ENCODE measurements around the gene ZNF414. TPM values are rescaled to one million over a fixed set of nuclear protein-coding genes. Genes with fewer than 3 reads are reported as not detected.

ZNF414 gene
- total RNA-seq, 4 donors from 2014 or later: 10.4 to 43.7 (median 18.0) TPM

DNA sequence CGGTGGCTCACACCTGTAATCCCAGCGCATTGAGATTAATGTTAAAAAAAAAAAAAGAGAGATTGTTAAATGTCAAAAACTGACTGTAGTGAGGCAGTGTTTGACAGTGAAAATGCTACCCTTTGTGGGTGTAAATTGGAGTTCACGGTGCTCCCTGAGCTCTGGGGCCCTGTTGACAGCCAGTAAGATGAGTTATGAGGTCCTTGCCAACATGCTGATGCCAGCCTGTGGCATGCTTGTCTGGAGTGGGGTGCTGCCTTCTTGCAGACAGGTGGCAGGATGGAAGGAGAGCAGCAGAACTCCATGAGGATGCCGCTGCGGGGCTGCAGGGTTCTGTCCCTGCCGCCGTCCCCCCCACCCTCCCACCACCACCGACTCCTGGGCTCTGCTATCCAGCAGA, 37.4 kb downstream of the ZNF414 start:
- no peak for TF ChIP-seq POLR2AphosphoS5 (IDR thresholded peaks at IDR 0.05)
- no peak for TF ChIP-seq POLR2A (IDR thresholded peaks at IDR 0.05)
- no peak for TF ChIP-seq EP300 (IDR thresholded peaks at IDR 0.05)
- TF ChIP-seq, protein P1, sequence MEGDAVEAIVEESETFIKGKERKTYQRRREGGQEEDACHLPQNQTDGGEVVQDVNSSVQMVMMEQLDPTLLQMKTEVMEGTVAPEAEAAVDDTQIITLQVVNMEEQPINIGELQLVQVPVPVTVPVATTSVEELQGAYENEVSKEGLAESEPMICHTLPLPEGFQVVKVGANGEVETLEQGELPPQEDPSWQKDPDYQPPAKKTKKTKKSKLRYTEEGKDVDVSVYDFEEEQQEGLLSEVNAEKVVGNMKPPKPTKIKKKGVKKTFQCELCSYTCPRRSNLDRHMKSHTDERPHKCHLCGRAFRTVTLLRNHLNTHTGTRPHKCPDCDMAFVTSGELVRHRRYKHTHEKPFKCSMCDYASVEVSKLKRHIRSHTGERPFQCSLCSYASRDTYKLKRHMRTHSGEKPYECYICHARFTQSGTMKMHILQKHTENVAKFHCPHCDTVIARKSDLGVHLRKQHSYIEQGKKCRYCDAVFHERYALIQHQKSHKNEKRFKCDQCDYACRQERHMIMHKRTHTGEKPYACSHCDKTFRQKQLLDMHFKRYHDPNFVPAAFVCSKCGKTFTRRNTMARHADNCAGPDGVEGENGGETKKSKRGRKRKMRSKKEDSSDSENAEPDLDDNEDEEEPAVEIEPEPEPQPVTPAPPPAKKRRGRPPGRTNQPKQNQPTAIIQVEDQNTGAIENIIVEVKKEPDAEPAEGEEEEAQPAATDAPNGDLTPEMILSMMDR (IDR thresholded peaks at IDR 0.05): no peak
- H3K4me1 ChIP-seq: peaks cover 23% of the 10 kb centered on the region

DNA sequence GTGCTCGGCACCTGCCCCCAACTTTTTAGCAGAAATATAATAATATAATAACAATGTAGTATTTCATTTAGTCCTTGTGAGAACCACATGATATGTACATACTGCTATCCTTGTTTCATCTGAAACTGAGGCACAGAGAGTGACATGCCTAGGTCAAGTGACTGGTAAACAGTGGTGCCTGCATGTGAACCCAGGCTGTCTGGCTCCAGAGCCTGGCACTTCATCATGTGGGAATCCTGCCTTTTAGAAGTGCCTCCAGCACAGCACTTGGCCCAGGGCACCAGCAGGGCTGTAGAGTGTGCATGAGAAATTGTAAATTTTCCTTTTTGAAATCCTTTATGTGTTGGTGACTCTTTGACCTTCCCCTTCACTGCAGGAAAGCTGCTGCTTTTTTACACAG, 39.0 kb downstream of the ZNF414 start:
- TF ChIP-seq EP300 (IDR thresholded peaks at IDR 0.05) (no peak), POLR2A (IDR thresholded peaks at IDR 0.05) (no peak)
- TF ChIP-seq, protein P1 (IDR thresholded peaks at IDR 0.05): no peak
- WGBS: 95% methylated on average over 1 of the region's 1 CpG
- H3K36me3 ChIP-seq: peaks cover 77% of the 10 kb centered on the region

More for the DNA sequence above, 37.4 kb downstream of the ZNF414 start:
- Histone ChIP-seq H3K4me3 (no peak overlapping the region), H3K27ac (no peak overlapping the region), H3K36me3 (peaks cover 62% of the 10 kb centered on the region), H3K27me3 (no peaks in the 10 kb centered on the region), H3K9me3 (no peaks in the 10 kb centered on the region)
- DNase-seq (ENCODE audit: low spot score in 2 of 2): no peak
- WGBS: 65% methylated on average over 6 of the region's 8 CpGs

DNA sequence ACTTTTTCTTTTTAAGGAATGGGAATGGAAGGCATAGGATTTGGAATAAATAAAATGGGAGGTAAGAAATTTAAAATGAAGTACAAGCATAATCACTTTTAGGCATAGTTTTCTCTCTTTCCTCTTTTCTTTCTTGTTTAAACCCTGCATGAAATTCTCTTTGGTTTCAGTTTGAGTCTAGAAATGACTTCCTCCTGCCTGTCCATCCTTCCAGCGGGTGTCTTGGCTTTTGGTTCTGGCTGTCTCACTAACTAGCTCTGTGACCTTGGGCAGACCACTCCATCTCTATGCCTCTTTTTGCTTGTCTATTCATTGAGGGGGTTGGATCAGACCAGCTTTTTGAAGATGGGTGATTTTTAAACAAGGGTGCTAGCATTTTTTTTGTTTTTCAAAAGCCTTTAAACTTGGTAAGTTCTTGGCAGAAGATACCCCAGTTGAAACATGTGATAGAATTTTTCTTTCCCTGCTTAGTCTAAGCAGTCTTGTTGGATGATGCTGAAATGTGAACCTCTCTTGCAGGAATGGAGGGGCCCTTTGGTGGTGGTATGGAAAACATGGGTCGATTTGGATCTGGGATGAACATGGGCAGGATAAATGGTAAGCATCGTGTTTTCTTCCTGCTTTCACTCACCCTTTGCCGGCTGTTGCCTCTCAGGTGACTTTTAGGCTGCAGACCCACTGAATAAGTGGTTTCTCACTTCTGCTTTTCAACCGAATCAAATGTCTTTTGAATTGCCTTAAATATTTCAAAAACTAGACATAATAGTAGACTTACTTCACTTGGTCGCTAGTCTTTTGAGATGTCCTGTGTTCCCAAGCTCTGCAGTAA, 40.1 kb downstream of the ZNF414 start:
- WGBS: 81% methylated on average over 6 of the region's 6 CpGs
- Histone ChIP-seq H3K27ac (no peak overlapping the region), H3K27me3 (no peaks in the 10 kb centered on the region), H3K4me1 (peaks cover 8% of the 10 kb centered on the region), H3K9me3 (no peaks in the 10 kb centered on the region), H3K4me3 (no peak overlapping the region), H3K36me3 (peaks cover 86% of the 10 kb centered on the region)
- TF ChIP-seq POLR2A (IDR thresholded peaks at IDR 0.05) (no peak), EP300 (IDR thresholded peaks at IDR 0.05) (no peak), POLR2AphosphoS5 (IDR thresholded peaks at IDR 0.05) (no peak)
- TF ChIP-seq, protein P1 (IDR thresholded peaks at IDR 0.05): no peak
- DNase-seq (ENCODE audit: low spot score in 2 of 2): no peak

More for the DNA sequence above, 39.0 kb downstream of the ZNF414 start:
- no peaks in the 10 kb centered on the region for H3K27me3 ChIP-seq
- no peak for DNase-seq (ENCODE audit: low spot score in 2 of 2)
- peaks cover 9% of the 10 kb centered on the region for H3K4me1 ChIP-seq
- no peaks in the 10 kb centered on the region for H3K9me3 ChIP-seq
- H3K27ac ChIP-seq: no peak overlapping the region
- no peak overlapping the region for H3K4me3 ChIP-seq

DNA sequence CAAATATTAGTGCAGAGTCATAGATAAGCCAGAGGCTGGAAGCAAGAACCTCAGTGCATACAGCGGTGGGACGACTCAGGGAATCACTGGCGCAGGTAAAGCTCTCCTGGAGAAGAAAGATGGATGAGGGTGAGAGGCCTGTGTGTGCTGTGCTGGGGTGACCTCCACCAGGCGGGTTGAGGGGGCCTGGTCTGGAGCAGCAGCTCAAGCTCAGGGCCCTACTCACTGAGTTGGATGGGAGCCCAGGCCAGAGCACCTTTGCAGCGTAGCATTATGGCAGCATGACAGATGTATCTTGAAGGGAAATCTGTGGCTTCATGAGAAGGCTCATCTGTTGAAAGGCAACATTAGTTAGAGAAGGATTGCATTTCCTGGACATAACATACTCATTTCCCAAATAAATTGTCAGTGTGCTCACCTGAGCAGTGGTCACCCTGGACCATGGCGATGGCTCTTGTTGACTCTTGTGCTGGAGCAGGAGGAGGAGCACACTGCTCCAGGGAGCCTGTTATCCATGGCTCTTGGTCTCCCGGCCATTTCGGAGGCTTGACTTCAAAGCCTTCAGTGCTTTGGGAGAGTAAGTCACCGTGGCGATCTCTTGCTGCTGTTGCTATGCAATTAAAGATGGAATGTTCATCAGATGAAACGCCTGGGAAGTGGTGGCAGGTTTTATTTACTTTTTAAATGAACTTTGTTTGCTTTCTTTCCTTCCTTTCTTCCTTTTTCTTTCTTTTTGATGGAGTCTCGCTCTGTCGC, 44.2 kb downstream of the ZNF414 start:
- H3K27me3 ChIP-seq: no peaks in the 10 kb centered on the region
- H3K27ac ChIP-seq: no peak overlapping the region
- TF ChIP-seq POLR2AphosphoS5 (IDR thresholded peaks at IDR 0.05) (no peak), POLR2A (IDR thresholded peaks at IDR 0.05) (no peak), EP300 (IDR thresholded peaks at IDR 0.05) (no peak)
- TF ChIP-seq, protein P1 (IDR thresholded peaks at IDR 0.05): no peak
- 83% methylated on average over 13 of the region's 13 CpGs for WGBS
- H3K9me3 ChIP-seq: no peaks in the 10 kb centered on the region
- no peak overlapping the region for H3K4me3 ChIP-seq
- peaks cover 98% of the 10 kb centered on the region for H3K36me3 ChIP-seq
- no peak for DNase-seq (ENCODE audit: low spot score in 2 of 2)
- H3K4me1 ChIP-seq: no peaks in the 10 kb centered on the region

DNA sequence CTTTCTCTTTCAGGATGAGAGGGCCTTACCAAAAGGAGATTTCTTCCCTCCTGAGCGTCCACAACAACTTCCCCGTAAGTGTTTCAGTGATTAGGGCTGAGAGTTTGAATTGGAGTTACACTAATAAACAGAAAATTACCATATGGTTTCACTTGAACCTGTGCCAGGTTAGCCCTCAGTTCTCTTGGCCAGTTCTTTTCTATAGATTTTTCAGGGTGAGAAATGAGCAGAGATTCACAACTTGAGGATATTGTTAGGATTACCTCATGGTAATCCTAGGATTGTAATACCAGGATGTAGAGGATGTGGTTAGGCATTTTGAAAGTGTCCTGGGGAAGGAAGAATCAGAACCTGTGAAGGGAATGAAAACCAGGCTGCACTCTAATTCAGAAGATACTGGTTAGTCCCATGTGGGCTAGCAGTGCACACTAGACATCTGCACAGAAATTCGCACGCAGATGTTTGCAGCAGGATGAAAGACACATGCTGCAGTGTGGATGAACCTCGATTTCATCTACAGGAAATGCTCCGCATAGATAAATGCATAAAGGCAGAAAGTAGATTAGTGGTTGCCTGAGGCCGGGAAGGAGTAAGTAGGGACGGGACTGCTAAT, 45.1 kb downstream of the ZNF414 start:
- peaks cover 98% of the 10 kb centered on the region for H3K36me3 ChIP-seq

More for the DNA sequence above, 45.1 kb downstream of the ZNF414 start:
- 85% methylated on average over 8 of the region's 8 CpGs for WGBS
- Histone ChIP-seq H3K4me1 (no peaks in the 10 kb centered on the region), H3K27me3 (no peaks in the 10 kb centered on the region), H3K4me3 (no peak overlapping the region), H3K9me3 (no peaks in the 10 kb centered on the region), H3K27ac (no peak overlapping the region)
- no peak for DNase-seq (ENCODE audit: low spot score in 2 of 2)
- TF ChIP-seq POLR2A (IDR thresholded peaks at IDR 0.05): no peak
- TF ChIP-seq, protein P1 (IDR thresholded peaks at IDR 0.05): no peak
- TF ChIP-seq POLR2AphosphoS5 (IDR thresholded peaks at IDR 0.05): no peak
- TF ChIP-seq EP300 (IDR thresholded peaks at IDR 0.05): no peak

All from suprapubic skin (tissue), 4 donors.